Neuron (in vitro differentiated cells): ENCODE data around the gene SLC17A6.

Experiments used
- H2AFZ ChIP-seq: one replicate; pipeline ENCODE4 v1.6.1; 2013; ENCODE audit warnings: low read depth, mild to moderate bottlenecking, inconsistent platforms, low read length, moderate library complexity
- H3K27me3 ChIP-seq: one replicate; pipeline ENCODE4 v1.6.1; 2013; ENCODE audit warnings: low read length; ENCODE audit not compliant: insufficient read depth
- H3K36me3 ChIP-seq: one replicate; pipeline ENCODE4 v1.6.1; 2013; ENCODE audit warnings: low read length; ENCODE audit not compliant: insufficient read depth
- H3K4me1 ChIP-seq: one replicate; pipeline ENCODE4 v1.6.1; 2013; ENCODE audit warnings: low read length; ENCODE audit not compliant: insufficient read depth
- H3K4me3 ChIP-seq: 2 replicates; pipeline ENCODE4 v1.5.1; 2013; ENCODE audit warnings: mild to moderate bottlenecking, low read length, moderate library complexity
- H3K9me3 ChIP-seq: one replicate; pipeline ENCODE4 v1.6.1; 2013; ENCODE audit warnings: low read length

SLC17A6 gene

GRCh38 chr11:22343371-22344032 lies 5.3 kb downstream of the SLC17A6 start:
- no peak overlapping the region for H2AFZ ChIP-seq
- H3K27me3 ChIP-seq = peaks cover 73% of the 10 kb centered on the region
- H3K4me1 ChIP-seq = peaks cover 2% of the 10 kb centered on the region
- no peak overlapping the region for H3K4me3 ChIP-seq
- H3K36me3 ChIP-seq = no peaks in the 10 kb centered on the region
- peaks cover 8% of the 10 kb centered on the region for H3K9me3 ChIP-seq

DNA sequence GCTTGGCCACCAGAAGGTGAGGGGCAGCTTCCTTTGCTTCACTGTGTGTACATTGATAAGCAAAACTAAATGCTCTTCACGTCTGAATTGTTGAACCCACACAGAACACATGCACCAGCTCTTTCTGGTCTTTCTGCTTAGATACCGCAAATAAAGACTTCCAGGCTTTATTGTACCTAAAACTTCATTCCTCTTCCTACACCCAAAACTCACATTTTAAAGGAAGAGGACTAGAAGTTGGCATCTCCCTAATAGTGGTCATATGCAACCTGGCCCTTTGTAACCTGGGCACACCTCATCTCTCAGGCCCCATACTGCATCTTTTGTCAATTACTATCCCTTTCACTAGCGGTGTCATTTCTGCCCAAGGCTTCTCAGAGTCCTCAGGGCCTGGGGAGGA lies 5.9 kb downstream of the SLC17A6 start:
- Histone ChIP-seq H3K36me3 (no peaks in the 10 kb centered on the region), H3K9me3 (peaks cover 8% of the 10 kb centered on the region), H3K27me3 (peaks cover 70% of the 10 kb centered on the region), H3K4me3 (no peak overlapping the region), H3K4me1 (peaks cover under 1% of the 10 kb centered on the region), H2AFZ (no peak overlapping the region)

DNA sequence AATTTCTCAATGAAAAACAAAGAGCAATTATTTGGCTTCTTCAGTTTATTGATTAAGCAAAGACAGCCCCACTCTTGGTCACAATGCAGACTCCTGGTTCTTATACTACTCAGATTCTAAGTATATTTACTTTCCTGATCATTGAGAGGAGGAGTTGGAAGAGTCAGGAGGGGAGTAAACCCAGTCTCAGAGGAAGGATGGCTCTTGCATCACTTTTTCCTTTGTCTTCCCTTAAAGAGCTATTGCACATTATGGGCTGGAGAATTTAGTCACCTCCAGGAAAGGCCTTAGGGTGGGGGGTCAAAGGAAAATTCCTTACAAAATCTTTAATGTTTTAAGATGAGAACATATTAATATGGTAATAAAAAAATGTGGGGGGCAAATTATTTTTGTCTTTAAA lies 8.1 kb downstream of the SLC17A6 start:
- Histone ChIP-seq H3K27me3 (peaks cover 48% of the 10 kb centered on the region), H3K36me3 (no peaks in the 10 kb centered on the region)

GRCh38 chr11:22347857-22348487 lies 9.8 kb downstream of the SLC17A6 start:
- Histone ChIP-seq H2AFZ (no peak overlapping the region), H3K27me3 (peaks cover 33% of the 10 kb centered on the region), H3K4me1 (peaks cover 4% of the 10 kb centered on the region), H3K9me3 (no peaks in the 10 kb centered on the region), H3K36me3 (no peaks in the 10 kb centered on the region), H3K4me3 (no peak overlapping the region)

More for the DNA sequence above, 8.1 kb downstream of the SLC17A6 start:
- no peak overlapping the region for H2AFZ ChIP-seq
- peaks cover 4% of the 10 kb centered on the region for H3K4me1 ChIP-seq
- H3K4me3 ChIP-seq = no peak overlapping the region
- peaks cover 8% of the 10 kb centered on the region for H3K9me3 ChIP-seq

DNA sequence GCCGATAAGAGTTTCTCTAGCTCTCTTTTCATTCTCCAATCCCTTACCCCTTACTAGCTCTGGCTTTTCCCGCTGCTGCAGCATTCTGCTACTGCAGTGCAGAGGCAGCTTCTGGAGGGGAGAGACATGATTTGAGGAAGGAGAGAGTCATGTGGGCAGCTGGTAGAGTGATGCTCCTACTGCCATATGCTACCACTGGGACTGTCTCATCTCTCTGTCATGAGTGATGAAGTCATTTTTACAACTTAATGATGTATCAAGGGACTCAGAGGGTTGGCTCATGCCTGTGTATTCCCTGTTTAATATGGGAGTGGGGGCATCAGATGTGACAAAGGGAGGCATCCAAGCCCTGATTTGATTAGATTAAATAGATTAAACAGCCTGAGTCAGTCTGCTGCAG lies 11.3 kb downstream of the SLC17A6 start:
- Histone ChIP-seq H3K4me3 (no peak overlapping the region), H3K9me3 (no peaks in the 10 kb centered on the region), H2AFZ (no peak overlapping the region), H3K36me3 (no peaks in the 10 kb centered on the region), H3K4me1 (peaks cover 4% of the 10 kb centered on the region), H3K27me3 (peaks cover 18% of the 10 kb centered on the region)

DNA sequence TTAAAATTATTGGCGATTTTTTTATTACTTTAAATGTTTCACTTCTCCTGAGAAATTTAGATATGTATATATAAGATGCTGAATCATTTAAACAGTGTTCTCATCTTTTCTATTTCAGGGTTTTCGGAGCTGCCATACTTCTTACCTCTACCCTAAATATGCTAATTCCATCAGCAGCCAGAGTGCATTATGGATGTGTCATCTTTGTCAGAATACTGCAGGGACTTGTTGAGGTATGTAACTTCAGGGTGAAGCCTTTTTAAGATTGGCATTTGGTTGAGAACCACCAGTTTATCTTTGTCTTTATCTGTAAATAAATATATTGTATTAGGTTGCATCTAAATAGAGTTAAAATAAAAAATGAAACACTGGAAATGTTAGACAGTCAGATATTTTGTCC lies 21.1 kb downstream of the SLC17A6 start:
- peaks cover 2% of the 10 kb centered on the region for H3K27me3 ChIP-seq

DNA sequence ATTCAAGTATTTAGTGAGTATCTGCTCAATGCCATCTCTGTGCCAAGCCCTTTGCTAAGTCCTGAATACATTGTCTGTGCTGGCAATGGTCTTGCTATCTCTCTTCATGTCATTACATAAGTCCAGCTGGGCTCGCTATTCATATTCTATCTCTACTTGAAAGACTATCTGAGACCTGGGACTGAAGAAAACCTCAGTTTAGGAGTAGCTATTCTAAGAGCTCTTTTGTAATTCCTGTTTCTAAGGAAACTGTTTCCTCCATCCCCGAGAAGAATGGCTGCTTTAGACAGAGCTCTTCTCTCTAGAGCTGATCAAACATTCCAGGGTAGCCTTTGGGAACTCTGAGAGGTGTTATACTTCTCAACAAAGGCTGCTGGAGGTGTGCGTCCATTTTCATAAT lies 33.0 kb downstream of the SLC17A6 start:
- H2AFZ ChIP-seq = peak overlapping the region; percentile 21
- H3K9me3 ChIP-seq = no peaks in the 10 kb centered on the region
- H3K27me3 ChIP-seq = no peaks in the 10 kb centered on the region
- no peaks in the 10 kb centered on the region for H3K36me3 ChIP-seq
- peaks cover 15% of the 10 kb centered on the region for H3K4me1 ChIP-seq
- no peak overlapping the region for H3K4me3 ChIP-seq

More for the DNA sequence above, 21.1 kb downstream of the SLC17A6 start:
- no peak overlapping the region for H3K4me3 ChIP-seq
- H3K4me1 ChIP-seq = no peaks in the 10 kb centered on the region
- no peaks in the 10 kb centered on the region for H3K9me3 ChIP-seq
- H3K36me3 ChIP-seq = no peaks in the 10 kb centered on the region
- H2AFZ ChIP-seq = no peak overlapping the region

GRCh38 chr11:22387126-22387525 lies 48.9 kb downstream of the SLC17A6 start:
- Histone ChIP-seq H3K36me3 (no peaks in the 10 kb centered on the region), H2AFZ (no peak overlapping the region), H3K27me3 (no peaks in the 10 kb centered on the region), H3K4me3 (no peak overlapping the region), H3K4me1 (no peaks in the 10 kb centered on the region), H3K9me3 (no peaks in the 10 kb centered on the region)

DNA sequence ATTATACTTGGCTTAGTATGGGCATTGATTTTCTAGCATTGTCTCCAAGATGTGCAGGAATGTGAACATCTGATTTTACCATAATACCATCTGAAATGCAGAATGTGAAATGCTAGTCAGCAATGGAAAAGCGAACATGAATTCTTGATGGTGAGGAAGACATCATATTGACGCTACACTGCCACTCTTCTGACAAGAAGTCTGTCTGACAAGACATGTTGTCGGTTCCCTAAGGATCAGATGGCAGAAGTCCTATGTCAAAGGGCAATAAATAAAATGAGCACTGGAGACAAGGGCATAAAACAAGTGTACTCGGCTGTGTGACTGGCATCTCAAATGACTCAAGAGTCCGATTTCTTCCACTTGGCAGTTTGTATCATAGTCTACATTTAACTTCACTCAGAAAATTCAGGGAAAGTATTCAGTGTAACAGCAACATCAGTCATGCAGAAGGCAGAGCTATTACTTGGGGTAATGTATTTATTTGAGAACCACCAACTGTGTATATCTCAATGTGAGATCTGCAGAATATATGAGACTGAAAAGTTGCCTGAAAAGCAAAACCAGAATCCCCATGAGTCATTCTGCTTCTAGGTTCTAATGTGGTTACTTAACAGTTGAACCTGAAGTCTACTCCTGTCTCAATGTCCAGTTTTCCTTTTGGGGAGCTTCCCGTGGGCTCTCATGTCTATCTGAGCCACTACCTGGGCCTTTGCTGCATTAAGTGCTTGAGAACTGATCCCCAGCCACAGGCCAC lies 51.5 kb downstream of the SLC17A6 start:
- H3K27me3 ChIP-seq = no peaks in the 10 kb centered on the region
- no peak overlapping the region for H3K4me3 ChIP-seq
- no peaks in the 10 kb centered on the region for H3K36me3 ChIP-seq
- H3K9me3 ChIP-seq = no peaks in the 10 kb centered on the region
- H3K4me1 ChIP-seq = no peaks in the 10 kb centered on the region
- no peak overlapping the region for H2AFZ ChIP-seq

DNA sequence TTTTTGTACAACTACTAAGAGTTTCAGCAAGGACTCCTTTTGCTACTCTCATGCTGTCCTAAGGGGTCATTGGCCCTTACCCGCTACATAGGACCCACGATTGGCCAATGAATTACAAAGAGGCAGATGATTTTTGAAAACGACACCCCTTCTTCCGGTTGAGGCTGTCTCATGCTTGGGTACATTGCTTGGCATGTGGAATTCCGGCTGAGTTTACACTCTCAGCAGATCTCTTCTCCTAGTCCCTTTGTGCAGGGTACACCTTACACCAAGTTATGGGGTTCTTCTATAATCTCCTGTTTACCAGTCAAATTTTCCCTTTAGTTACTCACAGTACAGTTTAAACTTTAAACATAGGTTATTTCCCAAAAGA lies 52.1 kb downstream of the SLC17A6 start:
- Histone ChIP-seq H3K4me3 (no peak overlapping the region), H3K9me3 (no peaks in the 10 kb centered on the region), H3K4me1 (no peaks in the 10 kb centered on the region), H3K27me3 (no peaks in the 10 kb centered on the region), H3K36me3 (no peaks in the 10 kb centered on the region), H2AFZ (no peak overlapping the region)

DNA sequence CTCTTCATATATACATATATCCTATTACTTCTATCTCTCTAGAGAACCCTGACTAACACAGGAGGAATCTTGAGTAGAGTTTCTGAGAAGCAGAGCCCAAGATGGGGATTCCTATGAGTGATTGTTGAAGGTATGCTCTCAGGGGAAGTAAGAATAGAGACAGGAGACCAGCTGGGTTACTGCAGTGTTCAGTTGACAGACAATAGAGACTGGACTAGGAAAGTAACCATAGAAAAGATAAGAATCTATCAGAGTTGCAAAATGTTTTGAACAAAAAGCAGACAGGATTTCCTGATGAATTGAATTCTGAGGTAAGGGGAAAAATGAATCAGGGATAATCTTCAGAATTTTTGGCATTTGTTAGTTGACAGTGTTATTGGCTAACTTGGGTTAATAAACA lies 54.4 kb downstream of the SLC17A6 start:
- H2AFZ ChIP-seq = no peak overlapping the region
- H3K4me1 ChIP-seq = no peaks in the 10 kb centered on the region
- H3K36me3 ChIP-seq = no peaks in the 10 kb centered on the region
- H3K9me3 ChIP-seq = no peaks in the 10 kb centered on the region
- no peaks in the 10 kb centered on the region for H3K27me3 ChIP-seq
- H3K4me3 ChIP-seq = no peak overlapping the region

GRCh38 chr11:22405377-22405776 lies 67.2 kb downstream of the SLC17A6 start:
- Histone ChIP-seq H3K4me3 (no peak overlapping the region), H2AFZ (no peak overlapping the region)

DNA sequence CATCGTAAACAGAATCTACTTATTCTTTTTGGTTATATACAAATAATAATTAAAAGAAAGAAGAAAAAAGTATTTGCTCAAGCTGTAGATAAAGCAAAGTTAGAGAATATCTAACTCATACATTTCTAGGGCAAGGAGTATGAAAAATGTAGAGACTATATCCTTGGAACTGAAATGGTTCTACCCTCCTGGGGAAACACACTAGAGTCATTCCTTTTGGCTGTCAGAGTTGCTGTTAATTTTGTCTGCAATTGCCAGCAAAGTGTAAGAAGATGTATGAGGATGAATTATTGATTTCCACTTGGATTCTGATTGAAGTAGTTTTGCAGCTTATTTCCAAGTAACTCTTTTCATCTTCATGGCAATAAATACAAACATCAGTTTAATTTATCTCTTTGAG lies 69.1 kb downstream of the SLC17A6 start:
- Histone ChIP-seq H3K27me3 (no peaks in the 10 kb centered on the region), H3K36me3 (no peaks in the 10 kb centered on the region), H2AFZ (no peak overlapping the region), H3K4me3 (no peak overlapping the region), H3K4me1 (peaks cover 7% of the 10 kb centered on the region), H3K9me3 (no peaks in the 10 kb centered on the region)

More at GRCh38 chr11:22405377-22405776, 67.2 kb downstream of the SLC17A6 start:
- Histone ChIP-seq H3K4me1 (peaks cover 7% of the 10 kb centered on the region), H3K9me3 (no peaks in the 10 kb centered on the region), H3K36me3 (no peaks in the 10 kb centered on the region), H3K27me3 (no peaks in the 10 kb centered on the region)
